Measurements from ENCODE around the gene NBPF26. TPM values are rescaled to one million over a fixed set of nuclear protein-coding genes. Genes with fewer than 3 reads are reported as not detected.
"Not testable (repeated sequence)": the region's sequence is repeated elsewhere in the genome, so short reads cannot be mapped to it uniquely, and the experiment has no call there.

NBPF26 gene
- total and polyA plus RNA-seq, 2 of the 8 experiments (the other 6 are each of a cell fraction or from before 2014, with no cell fraction given): 3.4 to 4.7 TPM

GRCh38 chr1:120849400-120850286 is 125.9 kb downstream of the NBPF26 start:
- H4K20me1 ChIP-seq (replicated peaks in 1 of 2; ENCODE audit: control insufficient read depth in 1 of 2, insufficient read depth in 2 of 2, low read length in 2 of 2); H4K5ac ChIP-seq (ENCODE audit: insufficient read length, low read depth, low read length); H4K91ac ChIP-seq (replicated peaks; ENCODE audit: insufficient read length, low read length); H2BK12ac ChIP-seq (ENCODE audit: low read depth, low read length); H3K23me2 ChIP-seq (ENCODE audit: low read depth, low read length); H3K4ac ChIP-seq (replicated peaks; ENCODE audit: insufficient read length, low read depth, low read length); CTCF ChIA-PET (ENCODE audit: partially characterized antibody); H3K9me3 ChIP-seq (ENCODE audit: insufficient read depth in 2 of 2, low read depth in 1 of 2, low read length in 1 of 2); H3K79me1 ChIP-seq (ENCODE audit: low read depth, low read length); H3K27me3 ChIP-seq (replicated peaks in 1 of 4; ENCODE audit: control insufficient read depth in 3 of 4, extremely low read depth in 1 of 4, insufficient read depth in 3 of 4, low read length in 3 of 4); H3K23ac ChIP-seq (ENCODE audit: insufficient read length); H3K9ac ChIP-seq (replicated peaks in 1 of 4; ENCODE audit: extremely low read depth in 1 of 4, low read depth in 3 of 4, low read length in 3 of 4); H3K79me2 ChIP-seq (ENCODE audit: control insufficient read depth in 1 of 2, insufficient read depth in 2 of 2, low read length in 2 of 2); H3K56ac ChIP-seq (replicated peaks; ENCODE audit: insufficient read length, low read depth, low read length); H4K8ac ChIP-seq (ENCODE audit: extremely low read depth, insufficient read depth, low read length); H2AK5ac ChIP-seq (ENCODE audit: low read depth, low read length); FAIRE-seq; H2BK120ac ChIP-seq (replicated peaks; ENCODE audit: low read depth, low read length); H3K27ac ChIP-seq (ENCODE audit: low read depth, low read length); DNase-seq (ENCODE audit: low read depth in 1 of 2, low spot score in 2 of 2); H2BK15ac ChIP-seq (ENCODE audit: low read length); H3K14ac ChIP-seq (ENCODE audit: insufficient read length); H3K4me1 ChIP-seq (replicated peaks in 1 of 4; ENCODE audit: control insufficient read depth in 3 of 4, insufficient read depth in 4 of 4, low read length in 3 of 4); H2BK20ac ChIP-seq (ENCODE audit: low read length); H2BK5ac ChIP-seq (ENCODE audit: low read depth, low read length); H3K36me3 ChIP-seq (ENCODE audit: control insufficient read depth in 2 of 4, insufficient read depth in 4 of 4, low read length in 3 of 4); H2AFZ ChIP-seq (ENCODE audit: low read length); H3K18ac ChIP-seq (ENCODE audit: extremely low read depth, low read length): not testable (repeated sequence)
- Histone ChIP-seq H3K4me3 (ENCODE audit: extremely low read depth in 1 of 4, insufficient read depth in 2 of 4, low read depth in 3 of 4, low read length in 4 of 4) (peak overlapping the region in 1 of 4 experiments; percentile 35; a peak in 1 of 8 replicates), H3K4me2 (ENCODE audit: insufficient read depth in 1 of 2, low read depth in 2 of 2, low read length in 2 of 2) (peak overlapping the region in 1 of 2 experiments; percentile 24; a peak in 1 of 4 replicates)
- WGBS, 2 experiments (ENCODE audit: extremely low coverage in 1 of 2, insufficient coverage in 1 of 2, insufficient read length in 1 of 2, insufficient replicate concordance in 2 of 2, low coverage in 1 of 2, low lambda C conversion rate in 2 of 2, missing lambda C conversion rate in 1 of 2): 60% methylated on average over 6 of the region's 27 CpGs; no CpG with 5 or more reads in 1 of the 2 experiments
- POLR2A ChIA-PET (ENCODE audit: partially characterized antibody): interaction anchor here (1.2 kb wide), 1 partner anchor 93 kb away, joined by 3 read pairs; no protein-coding TSS in a partner anchor
